HepG2 (cell line): ENCODE results near the gene SLC25A33. TPM values are rescaled to one million over a fixed set of nuclear protein-coding genes. Genes with fewer than 3 reads are reported as not detected.
A peak's percentile ranks its signal among the peaks of the same experiment; 100 is the strongest.

Source experiments
- ATAC-seq: fragments of 200-7000 bp; cut with Tn5 transposase; 3 replicates; pipeline ENCODE4 v1.9.1; 2020; ENCODE audit warnings: mild to moderate bottlenecking, moderate library complexity
- BruUV-seq: library from RNA; stranded (reverse); fragments of 400-500 nt; replicated peaks from 2 replicates; lab custom pipeline; 2021; lab: Mats Ljungman, UMichigan
- CTCF ChIA-PET: fragments of 300-600 bp; formaldehyde crosslinking; extraction: SDS; loops from one replicate; lab custom pipeline; 2021; ENCODE audit warnings: low total read pairs, inconsistent platforms, low intra/inter-chr PET ratio; lab: Yijun Ruan, JAX
- POLR2A ChIA-PET: fragments of 350-600 bp; sonication (Branson Sonifier 250); formaldehyde crosslinking; loops from one replicate; lab custom pipeline; 2020; ENCODE audit warnings: antibody characterized with exemption, inconsistent platforms; lab: Yijun Ruan, JAX
- DNase-seq: peaks from one replicate; pipeline ENCODE4 v3.0.0-alpha.2; 2015; ENCODE audit warnings: low spot score
- FAIRE-seq: peaks from 3 replicates; lab custom pipeline; 2011; peaks lifted over from hg19 to GRCh38; lab: Jason Lieb, UNC
- H2AFZ ChIP-seq: one replicate; pipeline ENCODE4 v1.6.1; 2011; ENCODE audit warnings: low read length, inconsistent platforms
- H3K27ac ChIP-seq: fragments of 300-600 bp; 3 replicates; pipeline ENCODE4 v1.8.0; 2011; ENCODE audit warnings: mixed run types, mild to moderate bottlenecking, mixed read lengths, low read length, inconsistent platforms; ENCODE audit not compliant: insufficient read depth; ENCODE audit errors: extremely low read length
- H3K27me3 ChIP-seq, 2 experiments: fragments of 200-600 bp in 1 of 2; 2 replicates in 1 of 2; 3 replicates in 1 of 2; pipeline versions ENCODE4 v1.6.0 to v1.8.0; 2011; ENCODE audit warnings: low read length in 2 of 2, mild to moderate bottlenecking in 2 of 2, moderate library complexity in 2 of 2, inconsistent platforms in 1 of 2; ENCODE audit not compliant: insufficient read depth in 2 of 2, control insufficient read depth in 1 of 2
- H3K36me3 ChIP-seq, 2 experiments: fragments of 200-600 bp in 1 of 2; replicated peaks in 1 of 2; 2 replicates in 1 of 2; 3 replicates in 1 of 2; pipeline versions ENCODE4 v1.5.1 to v1.8.0; 2011; ENCODE audit warnings: low read length in 2 of 2, inconsistent platforms in 1 of 2; ENCODE audit not compliant: insufficient read depth in 2 of 2, control insufficient read depth in 1 of 2
- H3K4me1 ChIP-seq: 2 replicates; pipeline ENCODE4 v1.5.1; 2012; ENCODE audit warnings: low read length, inconsistent platforms; ENCODE audit not compliant: insufficient read depth
- H3K4me2 ChIP-seq: 2 replicates; pipeline ENCODE4 v1.6.0; 2011; ENCODE audit warnings: low read depth, low read length, inconsistent platforms
- H3K4me3 ChIP-seq, 3 experiments: fragments of 200-600 bp in 1 of 3; sonication (generic), shearing (Covaris generic) in 1 of 3; replicated peaks in 1 of 3; 2 replicates each; pipeline ENCODE4 v1.5.1; 2011 to 2016; ENCODE audit warnings: low read length in 3 of 3, inconsistent platforms in 2 of 3, low read depth in 2 of 3, mild to moderate bottlenecking in 2 of 3, control low read depth in 1 of 3, mixed read lengths in 1 of 3; ENCODE audit not compliant: insufficient read depth in 1 of 3
- H3K79me2 ChIP-seq: one replicate; pipeline ENCODE4 v1.6.1; 2011; ENCODE audit warnings: low read length, inconsistent platforms; ENCODE audit not compliant: insufficient read depth
- H3K9ac ChIP-seq: 2 replicates; pipeline ENCODE4 v1.6.0; 2011; ENCODE audit warnings: mild to moderate bottlenecking, low read depth, low read length, inconsistent platforms; ENCODE audit not compliant: insufficient read depth
- H3K9me3 ChIP-seq: 2 replicates; pipeline ENCODE4 v1.5.1; 2012; ENCODE audit warnings: mild to moderate bottlenecking, low read length
- H4K20me1 ChIP-seq: 2 replicates; pipeline ENCODE4 v1.6.0; 2011; ENCODE audit warnings: inconsistent platforms, mild to moderate bottlenecking, low read length, moderate library complexity; ENCODE audit not compliant: insufficient read depth
- DMAP1 ChIP-seq: IDR thresholded peaks from 2 replicates; pipeline ENCODE4 v1.6.1; 2016
- GLI4 ChIP-seq: sonication (generic); formaldehyde crosslinking; IDR thresholded peaks from 2 replicates; pipeline ENCODE4 v1.5.1; 2020; ENCODE audit warnings: missing genetic modification reagents, mild to moderate bottlenecking, moderate library complexity, borderline replicate concordance
- NFRKB ChIP-seq: fragments of 450-650 bp; IDR thresholded peaks from 2 replicates; pipeline ENCODE4 v1.6.1; 2017
- POLR2AphosphoS5 ChIP-seq: IDR thresholded peaks from 2 replicates; pipeline ENCODE4 v1.6.1; 2012; ENCODE audit warnings: low read depth, low read length
- SMAD1 ChIP-seq: sonication (generic); formaldehyde crosslinking; IDR thresholded peaks from 2 replicates; pipeline ENCODE4 v1.4.0; 2020; ENCODE audit warnings: missing genetic modification reagents, low read depth, mild to moderate bottlenecking, borderline replicate concordance
- SOX6 ChIP-seq, 2 experiments: fragments of 450-650 bp in 1 of 2; sonication (generic) in 1 of 2; formaldehyde crosslinking in 1 of 2; IDR thresholded peaks; 2 replicates each; pipeline versions ENCODE4 v1.4.0 to v1.6.1; 2017 to 2020; ENCODE audit warnings: antibody characterized with exemption in 1 of 2, mild to moderate bottlenecking in 1 of 2, missing genetic modification reagents in 1 of 2
- ZFP1 ChIP-seq: IDR thresholded peaks from 2 replicates; pipeline ENCODE4 v1.6.1; 2016
- ZNF746 ChIP-seq: sonication (generic); formaldehyde crosslinking; IDR thresholded peaks from 2 replicates; pipeline ENCODE4 v1.8.0; 2022; ENCODE audit warnings: mild to moderate bottlenecking, missing genetic modification reagents
- WGBS: methylation state at CpG from one replicate; pipeline ENCODE4 v1.1.6; 2017; ENCODE audit warnings: low lambda C conversion rate; 5-methylcytosine and 5-hydroxymethylcytosine counted together
- in situ Hi-C: cut with HindIII; loops from 2 replicates; pipeline ENCODE4 v1.10.0; 2017; ENCODE audit warnings: low pct_unique_long_range_greater_than_20kb; ENCODE audit not compliant: extremely low pct_ligation_motif_present
- intact Hi-C: fragments of 100-400 bp; cut with micrococcal nuclease; formaldehyde crosslinking; loops from one replicate; pipeline ENCODE4 v1.10.0; 2022; ENCODE audit not compliant: unreplicated experiment
- polyA plus RNA-seq, 8 experiments: library from polyadenylated mRNA; depleted of rRNA in 3 of 8; stranded (reverse) in 7 of 8; unstranded in 1 of 8; fragments of >200 nt; fragmentation: Illumina TruSeq in 4 of 8; extraction: Trizol in 4 of 8; gene quantifications; 2 replicates each; pipeline versions ENCODE4 v1.2.1 to v1.2.3, GENCODE V29; 2011 to 2016; ENCODE audit warnings: low read depth in 4 of 8, missing spikeins in 1 of 8, mixed read lengths in 1 of 8; ENCODE audit not compliant: insufficient read depth in 1 of 8
- total RNA-seq, 5 experiments: library from RNA; depleted of rRNA; stranded (reverse); fragments of >200 nt; fragmentation: Illumina TruSeq; extraction: Trizol; gene quantifications; 2 replicates each; pipeline ENCODE4 v1.2.3, GENCODE V29; 2016; ENCODE audit warnings: low read depth in 1 of 5

SLC25A33 gene
- total and polyA plus RNA-seq, 2 of the 13 experiments (the other 11 are each of a cell fraction or from before 2014, with no cell fraction given): 15.4 to 50.3 TPM

DNA sequence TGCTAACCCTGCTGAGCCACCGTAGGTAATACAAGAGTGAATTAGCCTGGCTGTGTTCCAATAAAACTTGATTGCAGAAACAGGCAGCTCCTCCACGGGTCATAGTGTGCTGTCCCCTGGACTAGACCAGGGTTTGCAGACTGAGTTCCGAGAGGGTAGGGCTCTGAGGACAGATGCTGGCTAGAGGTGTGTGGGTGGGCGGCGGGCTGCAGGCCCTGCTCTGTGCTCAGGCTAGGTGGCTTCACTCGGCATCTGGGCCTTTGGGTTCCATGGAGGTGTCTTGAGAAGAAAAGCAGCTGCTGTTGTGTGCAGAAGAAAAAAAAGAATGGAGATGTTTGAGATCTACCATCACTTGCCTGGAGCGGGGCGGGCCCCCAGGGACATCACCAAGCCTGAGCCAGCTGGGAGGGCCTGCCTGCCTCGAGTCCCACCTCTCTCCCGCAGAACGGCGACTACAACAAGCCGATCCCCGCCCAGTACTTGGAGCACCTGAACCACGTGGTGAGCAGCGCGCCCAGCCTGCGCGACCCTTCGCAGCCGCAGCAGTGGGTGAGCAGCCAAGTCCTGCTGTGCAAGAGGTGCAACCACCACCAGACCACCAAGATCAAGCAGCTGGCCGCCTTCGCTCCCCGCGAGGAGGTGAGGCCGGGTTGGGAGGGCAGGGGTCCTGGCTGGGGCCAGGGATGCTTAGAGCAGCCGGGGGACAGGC, 57.3 kb downstream of the SLC25A33 start:
- 95% methylated on average over 21 of the region's 27 CpGs for WGBS
- CTCF ChIA-PET: no interaction called here
- H3K79me2 ChIP-seq: peaks cover 35% of the 10 kb centered on the region
- H3K4me2 ChIP-seq: no peak overlapping the region
- FAIRE-seq (no peak), ATAC-seq (no peak), DNase-seq (no peak)
- BruUV-seq: TSS peak; percentile 34
- H3K27me3 ChIP-seq: no peaks in the 10 kb centered on the region
- TF ChIP-seq NFRKB (no peak), POLR2AphosphoS5 (no peak), GLI4 (no peak), DMAP1 (CRISPR knock-in tag) (no peak), ZFP1 (CRISPR knock-in tag) (no peak), SOX6 (IDR thresholded peaks at IDR 0.05) (no peak), SOX6 (CRISPR knock-in tag; IDR thresholded peaks at IDR 0.05) (no peak), ZNF746 (no peak), SMAD1 (CRISPR knock-in tag) (no peak)
- no peaks in the 10 kb centered on the region for H3K9me3 ChIP-seq
- in situ Hi-C loops (no loop called here), intact Hi-C loops (no loop called here)
- POLR2A ChIA-PET: no interaction called here
- H3K36me3 ChIP-seq: peaks cover 14 to 41% of the 10 kb centered on the region in 2 experiments; a peak in 4 of 5 replicates
- no peak overlapping the region for H3K9ac ChIP-seq
- no peak overlapping the region for H2AFZ ChIP-seq
- peaks cover 16% of the 10 kb centered on the region for H4K20me1 ChIP-seq
- no peak overlapping the region for H3K4me3 ChIP-seq
- peaks cover 29% of the 10 kb centered on the region for H3K4me1 ChIP-seq
- no peak overlapping the region for H3K27ac ChIP-seq
